GM18511 (cell line): ENCODE data around the gene MPO.

Experiments used
- ATAC-seq: cut with Tn5 transposase; IDR thresholded peaks from one replicate; pipeline ENCODE4 v1.9.1; 2021; ENCODE audit warnings: mild to moderate bottlenecking, moderate library complexity; ENCODE audit not compliant: unreplicated experiment

Gene MPO

GRCh38 chr17:58280480-58281217 lies at the start of gene MPO:
TSS of gene MPO (minus strand) at chr17:58280935. CDS start at chr17:58280758, 177 bp downstream.
- ATAC-seq = no peak

GRCh38 chr17:58329810-58330537 lies 49.2 kb upstream of the MPO start:
- ATAC-seq = peak; percentile 7

GRCh38 chr17:58329035-58329809 lies 48.5 kb upstream of the MPO start:
- ATAC-seq = peak; percentile 41

- ATAC-seq = peak; percentile 28
Measured at GRCh38 chr17:58328195-58329034, 47.7 kb upstream of the MPO start, which contains the start of gene TSPOAP1. TSS of gene TSPOAP1 (minus strand) at chr17:58328795. CDS start at chr17:58327920, 875 bp downstream.

- ATAC-seq = no peak
Measured at GRCh38 chr17:58327363-58328194, 46.8 kb upstream of the MPO start.

GRCh38 chr17:58326609-58327362 lies 46.1 kb upstream of the MPO start:
- no peak for ATAC-seq

GRCh38 chr17:58325976-58326468 lies 45.3 kb upstream of the MPO start:
- no peak for ATAC-seq

GRCh38 chr17:58325289-58325726 lies 44.6 kb upstream of the MPO start:
- ATAC-seq = no peak

GRCh38 chr17:58324409-58325288 lies 43.9 kb upstream of the MPO start:
- ATAC-seq = no peak

- ATAC-seq = no peak
Measured at GRCh38 chr17:58324056-58324408, 43.3 kb upstream of the MPO start.

GRCh38 chr17:58323366-58324055 lies 42.8 kb upstream of the MPO start:
- no peak for ATAC-seq

- ATAC-seq = no peak
Measured at GRCh38 chr17:58322581-58323185, 41.9 kb upstream of the MPO start.

- no peak for ATAC-seq
Measured at GRCh38 chr17:58321571-58322525, 41.1 kb upstream of the MPO start.

- ATAC-seq = no peak
Measured at GRCh38 chr17:58320570-58321323, 40.0 kb upstream of the MPO start.

- ATAC-seq = no peak
Measured at GRCh38 chr17:58320163-58320558, 39.4 kb upstream of the MPO start.
